HepG2 (cell line): Measurements from ENCODE around the gene TULP4. TPM values are rescaled to one million over a fixed set of nuclear protein-coding genes. Genes with fewer than 3 reads are reported as not detected.

Source experiments
- ATAC-seq: fragments of 200-7000 bp; cut with Tn5 transposase; 3 replicates; pipeline ENCODE4 v1.9.1; 2020; ENCODE audit warnings: mild to moderate bottlenecking, moderate library complexity
- BruUV-seq: library from RNA; stranded (reverse); fragments of 400-500 nt; replicated peaks from 2 replicates; lab custom pipeline; 2021; lab: Mats Ljungman, UMichigan
- CTCF ChIA-PET: fragments of 300-600 bp; formaldehyde crosslinking; extraction: SDS; loops from one replicate; lab custom pipeline; 2021; ENCODE audit warnings: low total read pairs, inconsistent platforms, low intra/inter-chr PET ratio; lab: Yijun Ruan, JAX
- POLR2A ChIA-PET: fragments of 350-600 bp; sonication (Branson Sonifier 250); formaldehyde crosslinking; loops from one replicate; lab custom pipeline; 2020; ENCODE audit warnings: antibody characterized with exemption, inconsistent platforms; lab: Yijun Ruan, JAX
- DNase-seq: peaks from one replicate; pipeline ENCODE4 v3.0.0-alpha.2; 2015; ENCODE audit warnings: low spot score
- FAIRE-seq: peaks from 3 replicates; lab custom pipeline; 2011; peaks lifted over from hg19 to GRCh38; lab: Jason Lieb, UNC
- H2AFZ ChIP-seq: one replicate; pipeline ENCODE4 v1.6.1; 2011; ENCODE audit warnings: low read length, inconsistent platforms
- H3K27ac ChIP-seq: fragments of 300-600 bp; 3 replicates; pipeline ENCODE4 v1.8.0; 2011; ENCODE audit warnings: mixed run types, mild to moderate bottlenecking, mixed read lengths, low read length, inconsistent platforms; ENCODE audit not compliant: insufficient read depth; ENCODE audit errors: extremely low read length
- H3K27me3 ChIP-seq, 2 experiments: fragments of 200-600 bp in 1 of 2; 2 replicates in 1 of 2; 3 replicates in 1 of 2; pipeline versions ENCODE4 v1.6.0 to v1.8.0; 2011; ENCODE audit warnings: low read length in 2 of 2, mild to moderate bottlenecking in 2 of 2, moderate library complexity in 2 of 2, inconsistent platforms in 1 of 2; ENCODE audit not compliant: insufficient read depth in 2 of 2, control insufficient read depth in 1 of 2
- H3K36me3 ChIP-seq, 2 experiments: fragments of 200-600 bp in 1 of 2; replicated peaks in 1 of 2; 2 replicates in 1 of 2; 3 replicates in 1 of 2; pipeline versions ENCODE4 v1.5.1 to v1.8.0; 2011; ENCODE audit warnings: low read length in 2 of 2, inconsistent platforms in 1 of 2; ENCODE audit not compliant: insufficient read depth in 2 of 2, control insufficient read depth in 1 of 2
- H3K4me1 ChIP-seq: 2 replicates; pipeline ENCODE4 v1.5.1; 2012; ENCODE audit warnings: low read length, inconsistent platforms; ENCODE audit not compliant: insufficient read depth
- H3K4me2 ChIP-seq: 2 replicates; pipeline ENCODE4 v1.6.0; 2011; ENCODE audit warnings: low read depth, low read length, inconsistent platforms
- H3K4me3 ChIP-seq, 3 experiments: fragments of 200-600 bp in 1 of 3; sonication (generic), shearing (Covaris generic) in 1 of 3; replicated peaks in 1 of 3; 2 replicates each; pipeline ENCODE4 v1.5.1; 2011 to 2016; ENCODE audit warnings: low read length in 3 of 3, inconsistent platforms in 2 of 3, low read depth in 2 of 3, mild to moderate bottlenecking in 2 of 3, control low read depth in 1 of 3, mixed read lengths in 1 of 3; ENCODE audit not compliant: insufficient read depth in 1 of 3
- H3K79me2 ChIP-seq: one replicate; pipeline ENCODE4 v1.6.1; 2011; ENCODE audit warnings: low read length, inconsistent platforms; ENCODE audit not compliant: insufficient read depth
- H3K9ac ChIP-seq: 2 replicates; pipeline ENCODE4 v1.6.0; 2011; ENCODE audit warnings: mild to moderate bottlenecking, low read depth, low read length, inconsistent platforms; ENCODE audit not compliant: insufficient read depth
- H3K9me3 ChIP-seq: 2 replicates; pipeline ENCODE4 v1.5.1; 2012; ENCODE audit warnings: mild to moderate bottlenecking, low read length
- H4K20me1 ChIP-seq: 2 replicates; pipeline ENCODE4 v1.6.0; 2011; ENCODE audit warnings: inconsistent platforms, mild to moderate bottlenecking, low read length, moderate library complexity; ENCODE audit not compliant: insufficient read depth
- BCL6 ChIP-seq: IDR thresholded peaks from 2 replicates; pipeline ENCODE4 v1.6.1; 2016; ENCODE audit warnings: missing genetic modification reagents, missing compliant biosample characterization
- ELF3 ChIP-seq: IDR thresholded peaks from 2 replicates; pipeline ENCODE4 v1.6.1; 2016; ENCODE audit warnings: missing genetic modification reagents, missing compliant biosample characterization
- FOXA1 ChIP-seq, 2 experiments: fragments of 450-650 bp in 1 of 2; sonication (generic) in 1 of 2; formaldehyde crosslinking in 1 of 2; IDR thresholded peaks; 2 replicates each; pipeline versions ENCODE4 v1.4.0 to v1.6.1; 2016 to 2020; ENCODE audit warnings: missing genetic modification reagents in 1 of 2
- GATAD2A ChIP-seq: IDR thresholded peaks from 2 replicates; pipeline ENCODE4 v1.6.1; 2016
- HMGA1 ChIP-seq: sonication (generic); formaldehyde crosslinking; conservative IDR thresholded peaks from 2 replicates; pipeline ENCODE4 v1.4.0; 2020; ENCODE audit warnings: missing genetic modification reagents
- HNF4A ChIP-seq: sonication (generic); formaldehyde crosslinking; IDR thresholded peaks from 2 replicates; pipeline ENCODE4 v1.4.0; 2020; ENCODE audit warnings: missing genetic modification reagents
- RARA ChIP-seq: IDR thresholded peaks from 2 replicates; pipeline ENCODE4 v1.6.1; 2016; ENCODE audit warnings: missing genetic modification reagents, missing compliant biosample characterization
- RXRA ChIP-seq: sonication (generic); formaldehyde crosslinking; IDR thresholded peaks from 2 replicates; pipeline ENCODE4 v1.5.1; 2020; ENCODE audit warnings: missing genetic modification reagents
- SOX13 ChIP-seq, 3 experiments: fragments of 450-650 bp in 1 of 3; sonication (generic) in 1 of 3; formaldehyde crosslinking in 1 of 3; IDR thresholded peaks in 2 of 3; conservative IDR thresholded peaks in 1 of 3; 2 replicates each; pipeline versions ENCODE4 v1.5.0 to v1.6.1; 2016 to 2020; ENCODE audit warnings: antibody characterized with exemption in 1 of 3, mild to moderate bottlenecking in 1 of 3, missing compliant biosample characterization in 1 of 3, missing genetic modification reagents in 1 of 3, moderate library complexity in 1 of 3
- THRA ChIP-seq: sonication (generic); formaldehyde crosslinking; IDR thresholded peaks from 2 replicates; pipeline ENCODE4 v1.4.0; 2020; ENCODE audit warnings: missing genetic modification reagents, borderline replicate concordance
- TOE1 ChIP-seq: sonication (generic); formaldehyde crosslinking; IDR thresholded peaks from 2 replicates; pipeline ENCODE4 v1.4.0; 2020; ENCODE audit warnings: mild to moderate bottlenecking, missing genetic modification reagents
- ZNF430 ChIP-seq: sonication (generic); formaldehyde crosslinking; IDR thresholded peaks from 2 replicates; pipeline ENCODE4 v1.9.0; 2021; ENCODE audit warnings: mild to moderate bottlenecking, missing genetic modification reagents
- WGBS: methylation state at CpG from one replicate; pipeline ENCODE4 v1.1.6; 2017; ENCODE audit warnings: low lambda C conversion rate; 5-methylcytosine and 5-hydroxymethylcytosine counted together
- in situ Hi-C: cut with HindIII; loops from 2 replicates; pipeline ENCODE4 v1.10.0; 2017; ENCODE audit warnings: low pct_unique_long_range_greater_than_20kb; ENCODE audit not compliant: extremely low pct_ligation_motif_present
- intact Hi-C: fragments of 100-400 bp; cut with micrococcal nuclease; formaldehyde crosslinking; loops from one replicate; pipeline ENCODE4 v1.10.0; 2022; ENCODE audit not compliant: unreplicated experiment
- polyA plus RNA-seq, 8 experiments: library from polyadenylated mRNA; depleted of rRNA in 3 of 8; stranded (reverse) in 7 of 8; unstranded in 1 of 8; fragments of >200 nt; fragmentation: Illumina TruSeq in 4 of 8; extraction: Trizol in 4 of 8; gene quantifications; 2 replicates each; pipeline versions ENCODE4 v1.2.1 to v1.2.3, GENCODE V29; 2011 to 2016; ENCODE audit warnings: low read depth in 4 of 8, missing spikeins in 1 of 8, mixed read lengths in 1 of 8; ENCODE audit not compliant: insufficient read depth in 1 of 8
- total RNA-seq, 5 experiments: library from RNA; depleted of rRNA; stranded (reverse); fragments of >200 nt; fragmentation: Illumina TruSeq; extraction: Trizol; gene quantifications; 2 replicates each; pipeline ENCODE4 v1.2.3, GENCODE V29; 2016; ENCODE audit warnings: low read depth in 1 of 5
- TF ChIP-seq, protein P1 (sequence below): sonication (generic); formaldehyde crosslinking; IDR thresholded peaks from 2 replicates; pipeline ENCODE4 v1.4.0; 2020; ENCODE audit warnings: mild to moderate bottlenecking, missing genetic modification reagents, borderline replicate concordance
- TF ChIP-seq, protein P2 (sequence below): sonication (generic); formaldehyde crosslinking; IDR thresholded peaks from 2 replicates; pipeline ENCODE4 v1.4.0; 2020; ENCODE audit warnings: missing genetic modification reagents
- TF ChIP-seq, protein P3 (sequence below): sonication (generic); formaldehyde crosslinking; IDR thresholded peaks from 2 replicates; pipeline ENCODE4 v1.4.0; 2020; ENCODE audit warnings: mild to moderate bottlenecking, missing genetic modification reagents

The TULP4 gene
- total and polyA plus RNA-seq, 2 of the 13 experiments (the other 11 are each of a cell fraction or from before 2014, with no cell fraction given), result 21.1 to 122 TPM

- TF ChIP-seq, protein P1, sequence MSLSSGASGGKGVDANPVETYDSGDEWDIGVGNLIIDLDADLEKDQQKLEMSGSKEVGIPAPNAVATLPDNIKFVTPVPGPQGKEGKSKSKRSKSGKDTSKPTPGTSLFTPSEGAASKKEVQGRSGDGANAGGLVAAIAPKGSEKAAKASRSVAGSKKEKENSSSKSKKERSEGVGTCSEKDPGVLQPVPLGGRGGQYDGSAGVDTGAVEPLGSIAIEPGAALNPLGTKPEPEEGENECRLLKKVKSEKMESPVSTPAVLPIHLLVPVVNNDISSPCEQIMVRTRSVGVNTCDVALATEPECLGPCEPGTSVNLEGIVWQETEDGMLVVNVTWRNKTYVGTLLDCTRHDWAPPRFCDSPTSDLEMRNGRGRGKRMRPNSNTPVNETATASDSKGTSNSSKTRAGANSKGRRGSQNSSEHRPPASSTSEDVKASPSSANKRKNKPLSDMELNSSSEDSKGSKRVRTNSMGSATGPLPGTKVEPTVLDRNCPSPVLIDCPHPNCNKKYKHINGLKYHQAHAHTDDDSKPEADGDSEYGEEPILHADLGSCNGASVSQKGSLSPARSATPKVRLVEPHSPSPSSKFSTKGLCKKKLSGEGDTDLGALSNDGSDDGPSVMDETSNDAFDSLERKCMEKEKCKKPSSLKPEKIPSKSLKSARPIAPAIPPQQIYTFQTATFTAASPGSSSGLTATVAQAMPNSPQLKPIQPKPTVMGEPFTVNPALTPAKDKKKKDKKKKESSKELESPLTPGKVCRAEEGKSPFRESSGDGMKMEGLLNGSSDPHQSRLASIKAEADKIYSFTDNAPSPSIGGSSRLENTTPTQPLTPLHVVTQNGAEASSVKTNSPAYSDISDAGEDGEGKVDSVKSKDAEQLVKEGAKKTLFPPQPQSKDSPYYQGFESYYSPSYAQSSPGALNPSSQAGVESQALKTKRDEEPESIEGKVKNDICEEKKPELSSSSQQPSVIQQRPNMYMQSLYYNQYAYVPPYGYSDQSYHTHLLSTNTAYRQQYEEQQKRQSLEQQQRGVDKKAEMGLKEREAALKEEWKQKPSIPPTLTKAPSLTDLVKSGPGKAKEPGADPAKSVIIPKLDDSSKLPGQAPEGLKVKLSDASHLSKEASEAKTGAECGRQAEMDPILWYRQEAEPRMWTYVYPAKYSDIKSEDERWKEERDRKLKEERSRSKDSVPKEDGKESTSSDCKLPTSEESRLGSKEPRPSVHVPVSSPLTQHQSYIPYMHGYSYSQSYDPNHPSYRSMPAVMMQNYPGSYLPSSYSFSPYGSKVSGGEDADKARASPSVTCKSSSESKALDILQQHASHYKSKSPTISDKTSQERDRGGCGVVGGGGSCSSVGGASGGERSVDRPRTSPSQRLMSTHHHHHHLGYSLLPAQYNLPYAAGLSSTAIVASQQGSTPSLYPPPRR (CRISPR knock-in tag), result no peak
- TF ChIP-seq, protein P2, sequence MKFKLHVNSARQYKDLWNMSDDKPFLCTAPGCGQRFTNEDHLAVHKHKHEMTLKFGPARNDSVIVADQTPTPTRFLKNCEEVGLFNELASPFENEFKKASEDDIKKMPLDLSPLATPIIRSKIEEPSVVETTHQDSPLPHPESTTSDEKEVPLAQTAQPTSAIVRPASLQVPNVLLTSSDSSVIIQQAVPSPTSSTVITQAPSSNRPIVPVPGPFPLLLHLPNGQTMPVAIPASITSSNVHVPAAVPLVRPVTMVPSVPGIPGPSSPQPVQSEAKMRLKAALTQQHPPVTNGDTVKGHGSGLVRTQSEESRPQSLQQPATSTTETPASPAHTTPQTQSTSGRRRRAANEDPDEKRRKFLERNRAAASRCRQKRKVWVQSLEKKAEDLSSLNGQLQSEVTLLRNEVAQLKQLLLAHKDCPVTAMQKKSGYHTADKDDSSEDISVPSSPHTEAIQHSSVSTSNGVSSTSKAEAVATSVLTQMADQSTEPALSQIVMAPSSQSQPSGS (CRISPR knock-in tag), result no peak
These were observed 20.2 kb upstream of the TULP4 start (continued) for GRCh38 chr6:158292016-158292415.

DNA sequence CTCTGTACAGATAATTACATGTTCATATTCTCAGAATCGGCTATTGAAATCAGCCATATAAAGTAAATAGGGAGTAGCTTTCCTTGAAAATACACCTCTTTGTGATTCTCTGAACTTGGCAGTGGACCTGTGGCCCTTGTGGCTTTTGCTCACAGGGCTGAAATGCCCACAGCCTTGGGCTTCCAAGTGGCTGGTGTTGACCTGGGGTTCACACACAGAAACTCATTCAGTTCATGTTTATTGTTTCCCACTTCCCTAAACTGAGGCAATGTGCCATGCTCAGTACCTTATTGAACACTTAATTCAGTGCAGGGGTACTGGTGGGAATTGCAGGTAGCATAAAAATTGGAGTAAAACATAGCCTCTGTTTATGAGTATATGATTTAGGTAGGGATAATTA, 19.1 kb upstream of the TULP4 start:
- Histone ChIP-seq H3K4me1 (peaks cover 61% of the 10 kb centered on the region), H3K4me2 (no peak overlapping the region), H3K9ac (no peak overlapping the region), H3K27ac (peak overlapping the region; percentile 18), H3K36me3 (peaks cover 0 to 12% of the 10 kb centered on the region in 2 experiments; a peak in 4 of 5 replicates), H3K79me2 (peaks cover 45% of the 10 kb centered on the region), H2AFZ (no peak overlapping the region), H3K4me3 (no peak overlapping the region), H3K9me3 (peaks cover 15% of the 10 kb centered on the region), H4K20me1 (no peaks in the 10 kb centered on the region), H3K27me3 (no peaks in the 10 kb centered on the region)
- ATAC-seq (no peak; the same call in 2 of the 3 replicates), FAIRE-seq (no peak), DNase-seq (no peak)
- WGBS, result 69% methylated on average over 1 of the region's 1 CpG
- no TSS peak for BruUV-seq
- POLR2A ChIA-PET, result no interaction called here
- intact Hi-C loops, result no loop called here
- in situ Hi-C loops, result no loop called here
- CTCF ChIA-PET, result no interaction called here
- TF ChIP-seq HNF4A, result peak; percentile 39
- no peak for TF ChIP-seq FOXA1 (IDR thresholded peaks at IDR 0.05)
- peak; percentile 33; the same call in 1 of the 2 replicates for TF ChIP-seq FOXA1 (CRISPR knock-in tag; IDR thresholded peaks at IDR 0.05)
- TF ChIP-seq BCL6 (CRISPR knock-in tag), result peak; percentile 90
- TF ChIP-seq GATAD2A (CRISPR knock-in tag), result 0 out of 2 replicates have a peak, but pooled peaks have one; percentile 15
- peak; percentile 76 for TF ChIP-seq RARA (CRISPR knock-in tag)
- peak; percentile 27; the same call in 1 of the 2 replicates for TF ChIP-seq RXRA (CRISPR knock-in tag)
- TF ChIP-seq SOX13 (IDR thresholded peaks at IDR 0.05), result no peak
- TF ChIP-seq SOX13 (CRISPR knock-in tag; conservative IDR thresholded peaks at IDR 0.05 in 1 of 2, IDR thresholded peaks at IDR 0.05 in 1 of 2), result peak in 1 of 2 experiments; percentile 65; a peak in 2 of 4 replicates
- TF ChIP-seq THRA (CRISPR knock-in tag), result peak; percentile 25; the same call in 1 of the 2 replicates
- no peak for TF ChIP-seq ZNF430 (CRISPR knock-in tag)
- TF ChIP-seq ELF3, result 0 out of 2 replicates have a peak, but pooled peaks have one; percentile 28
- TF ChIP-seq TOE1 (CRISPR knock-in tag), result no peak
- TF ChIP-seq, protein P3, sequence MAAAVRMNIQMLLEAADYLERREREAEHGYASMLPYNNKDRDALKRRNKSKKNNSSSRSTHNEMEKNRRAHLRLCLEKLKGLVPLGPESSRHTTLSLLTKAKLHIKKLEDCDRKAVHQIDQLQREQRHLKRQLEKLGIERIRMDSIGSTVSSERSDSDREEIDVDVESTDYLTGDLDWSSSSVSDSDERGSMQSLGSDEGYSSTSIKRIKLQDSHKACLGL (CRISPR knock-in tag), result no peak
- no peak for TF ChIP-seq HMGA1 (CRISPR knock-in tag)
